CD4-positive, alpha-beta T cell (primary cell): ENCODE results near the gene EHD3. TPM values are rescaled to one million over a fixed set of nuclear protein-coding genes. Genes with fewer than 3 reads are reported as not detected.
A peak's percentile ranks its signal among the peaks of the same experiment; 100 is the strongest.

Experiments used
- ATAC-seq: fragments of 200-7000 bp; cut with Tn5 transposase; one replicate; pipeline ENCODE4 v1.10.0; 2022; ENCODE audit warnings: mild to moderate bottlenecking; ENCODE audit not compliant: poor library complexity
- CTCF ChIA-PET: fragments of 350-600 bp; sonication (Branson Sonifier 250); formaldehyde crosslinking; loops from one replicate; lab custom pipeline; 2021; ENCODE audit warnings: antibody characterized with exemption, inconsistent platforms; lab: Charles Lee
- POLR2A ChIA-PET: fragments of 350-600 bp; sonication (Branson Sonifier 250); formaldehyde crosslinking; loops from one replicate; lab custom pipeline; 2021; ENCODE audit warnings: antibody characterized with exemption, inconsistent platforms; lab: Charles Lee
- DNase-seq, 14 experiments: peaks; one replicate each; pipeline ENCODE4 v3.0.0-alpha.2; 2013 to 2020; ENCODE audit warnings: mixed read lengths in 2 of 14
- H3K27ac ChIP-seq, 2 donors: one replicate each; pipeline versions ENCODE4 v1.5.1 to v1.7.0; 2013; ENCODE audit warnings: low read length in 2 of 2, low read depth in 1 of 2, mild to moderate bottlenecking in 1 of 2
- H3K27me3 ChIP-seq, 2 experiments: 1 replicate in 1 of 2; 2 replicates in 1 of 2; pipeline versions ENCODE4 v1.6.1 to v1.7.0; 2013; ENCODE audit warnings: low read length in 2 of 2, control low read depth in 1 of 2, mild to moderate bottlenecking in 1 of 2, moderate library complexity in 1 of 2; ENCODE audit not compliant: insufficient read depth in 2 of 2, control insufficient read depth in 1 of 2
- H3K36me3 ChIP-seq: one replicate; pipeline ENCODE4 v1.6.1; 2013; ENCODE audit warnings: low read length, control low read depth; ENCODE audit not compliant: insufficient read depth
- H3K4me1 ChIP-seq: one replicate; pipeline ENCODE4 v1.6.1; 2013; ENCODE audit warnings: low read length, control low read depth; ENCODE audit not compliant: insufficient read depth
- H3K4me3 ChIP-seq: one replicate; pipeline ENCODE4 v1.5.1; 2013; ENCODE audit warnings: mild to moderate bottlenecking, low read length, moderate library complexity
- H3K9me3 ChIP-seq, 2 experiments: 1 replicate in 1 of 2; 2 replicates in 1 of 2; pipeline versions ENCODE4 v1.6.1 to v1.7.0; 2013; ENCODE audit warnings: low read length in 2 of 2, mild to moderate bottlenecking in 2 of 2, control low read depth in 1 of 2, moderate library complexity in 1 of 2; ENCODE audit not compliant: control insufficient read depth in 1 of 2, insufficient read depth in 1 of 2
- H3K27ac Mint-ChIP-seq: one replicate; pipeline ENCODE4 v1.8.0; 2020; ENCODE audit warnings: mixed read lengths
- H3K27me3 Mint-ChIP-seq: one replicate; pipeline ENCODE4 v1.8.0; 2021; ENCODE audit warnings: mixed read lengths
- H3K36me3 Mint-ChIP-seq: one replicate; pipeline ENCODE4 v1.8.0; 2021; ENCODE audit warnings: low read depth, mixed read lengths
- H3K4me1 Mint-ChIP-seq: one replicate; pipeline ENCODE4 v1.8.0; 2021; ENCODE audit warnings: low read depth, mixed read lengths
- H3K4me3 Mint-ChIP-seq: one replicate; pipeline ENCODE4 v1.8.0; 2020; ENCODE audit warnings: mild to moderate bottlenecking, mixed read lengths
- H3K9me3 Mint-ChIP-seq: one replicate; pipeline ENCODE4 v1.8.0; 2020; ENCODE audit warnings: mixed read lengths
- intact Hi-C, 2 experiments: fragments of 100-400 bp; cut with DNase I in 1 of 2; cut with micrococcal nuclease in 1 of 2; formaldehyde crosslinking; loops; one replicate each; pipeline versions ENCODE4 v1.15.1 to v1.9.0; 2023 to 2025; cut with DNase I, micrococcal nuclease
- total RNA-seq, 174 experiments: library from RNA in 2 of 174; stranded (reverse) in 2 of 174; gene quantifications; one replicate each; pipeline ENCODE4 v1.2.3 and lab custom pipeline; 2021 to 2026
- TF ChIP-seq, protein P1 (sequence below): fragments of 200-600 bp; IDR thresholded peaks from one replicate; pipeline ENCODE4 v1.8.0; 2022; ENCODE audit warnings: antibody characterized with exemption, mild to moderate bottlenecking

Gene EHD3
- total RNA-seq, 2 experiments from 2014 or later = 1.4 to 1.7 TPM

- Mint-ChIP-seq H3K4me1 (no peaks in the 10 kb centered on the region), H3K27ac (no peak overlapping the region), H3K4me3 (no peak overlapping the region), H3K9me3 (no peaks in the 10 kb centered on the region), H3K36me3 (no peaks in the 10 kb centered on the region), H3K27me3 (no peaks in the 10 kb centered on the region)
- Histone ChIP-seq H3K9me3 (no peaks in the 10 kb centered on the region), H3K36me3 (no peaks in the 10 kb centered on the region), H3K4me1 (no peaks in the 10 kb centered on the region), H3K27ac (no peak overlapping the region), H3K27me3 (no peaks in the 10 kb centered on the region), H3K4me3 (no peak overlapping the region)
- intact Hi-C loops = no loop called here
- POLR2A ChIA-PET = no interaction called here
- CTCF ChIA-PET = no interaction called here
- TF ChIP-seq, protein P1, sequence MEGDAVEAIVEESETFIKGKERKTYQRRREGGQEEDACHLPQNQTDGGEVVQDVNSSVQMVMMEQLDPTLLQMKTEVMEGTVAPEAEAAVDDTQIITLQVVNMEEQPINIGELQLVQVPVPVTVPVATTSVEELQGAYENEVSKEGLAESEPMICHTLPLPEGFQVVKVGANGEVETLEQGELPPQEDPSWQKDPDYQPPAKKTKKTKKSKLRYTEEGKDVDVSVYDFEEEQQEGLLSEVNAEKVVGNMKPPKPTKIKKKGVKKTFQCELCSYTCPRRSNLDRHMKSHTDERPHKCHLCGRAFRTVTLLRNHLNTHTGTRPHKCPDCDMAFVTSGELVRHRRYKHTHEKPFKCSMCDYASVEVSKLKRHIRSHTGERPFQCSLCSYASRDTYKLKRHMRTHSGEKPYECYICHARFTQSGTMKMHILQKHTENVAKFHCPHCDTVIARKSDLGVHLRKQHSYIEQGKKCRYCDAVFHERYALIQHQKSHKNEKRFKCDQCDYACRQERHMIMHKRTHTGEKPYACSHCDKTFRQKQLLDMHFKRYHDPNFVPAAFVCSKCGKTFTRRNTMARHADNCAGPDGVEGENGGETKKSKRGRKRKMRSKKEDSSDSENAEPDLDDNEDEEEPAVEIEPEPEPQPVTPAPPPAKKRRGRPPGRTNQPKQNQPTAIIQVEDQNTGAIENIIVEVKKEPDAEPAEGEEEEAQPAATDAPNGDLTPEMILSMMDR = no peak
- ATAC-seq (no peak), DNase-seq (no peak)
These were observed 60.2 kb downstream of the EHD3 start for GRCh38 chr2:31294196-31294595.

DNA sequence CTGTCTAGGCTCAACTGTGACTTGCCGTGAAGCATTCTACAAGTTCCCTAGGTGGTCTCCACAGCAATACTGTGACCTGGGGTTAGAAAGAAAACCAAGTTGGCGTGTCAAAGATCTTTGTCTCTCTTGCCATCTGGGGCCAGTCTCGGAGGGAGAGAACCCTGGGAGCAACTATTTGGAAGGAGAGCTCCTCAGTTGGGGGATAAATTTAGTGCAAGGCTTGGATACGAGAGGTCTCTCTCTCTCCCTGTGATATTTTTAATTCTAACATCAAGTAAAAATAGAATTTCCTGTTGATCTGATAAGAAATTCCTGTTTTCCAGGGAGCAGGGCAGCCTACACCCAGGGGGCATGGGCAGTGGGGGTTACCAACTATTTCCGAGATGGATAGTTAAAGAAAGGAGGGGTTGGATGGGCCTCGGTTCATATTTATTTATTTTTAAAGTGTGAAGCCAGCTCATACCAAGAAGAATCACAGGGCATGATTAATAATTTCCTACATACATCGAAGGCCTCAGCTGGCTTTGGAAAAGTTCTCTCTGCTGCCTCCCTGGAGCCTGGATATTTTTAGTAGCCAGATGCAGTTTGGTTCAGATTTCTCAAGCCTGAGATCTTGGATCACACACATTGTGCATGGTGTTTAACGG, 62.8 kb downstream of the EHD3 start:
- no peaks in the 10 kb centered on the region for H3K27me3 ChIP-seq
- no peak overlapping the region for H3K4me3 ChIP-seq
- TF ChIP-seq, protein P1 = no peak
- H3K9me3 Mint-ChIP-seq = no peaks in the 10 kb centered on the region
- H3K27ac ChIP-seq = no peak overlapping the region
- H3K36me3 Mint-ChIP-seq = no peaks in the 10 kb centered on the region
- ChIA-PET POLR2A (no interaction called here), CTCF (interaction anchor here (1.4 kb wide), 1 partner anchor 585 kb away, joined by 3 read pairs; no protein-coding TSS in a partner anchor)
- no peaks in the 10 kb centered on the region for H3K27me3 Mint-ChIP-seq
- H3K9me3 ChIP-seq = no peaks in the 10 kb centered on the region
- intact Hi-C loops = no loop called here
- no peaks in the 10 kb centered on the region for H3K4me1 ChIP-seq
- no peak overlapping the region for H3K27ac Mint-ChIP-seq
- H3K4me1 Mint-ChIP-seq = no peaks in the 10 kb centered on the region
- ATAC-seq (no peak), DNase-seq (no peak)
- H3K36me3 ChIP-seq = no peaks in the 10 kb centered on the region
- H3K4me3 Mint-ChIP-seq = no peak overlapping the region

GRCh38 chr2:31297751-31298150, 63.8 kb downstream of the EHD3 start:
- H3K27ac Mint-ChIP-seq = no peak overlapping the region
- intact Hi-C loops = no loop called here
- no peaks in the 10 kb centered on the region for H3K27me3 Mint-ChIP-seq
- H3K36me3 Mint-ChIP-seq = no peaks in the 10 kb centered on the region
- Histone ChIP-seq H3K36me3 (no peaks in the 10 kb centered on the region), H3K4me3 (no peak overlapping the region), H3K9me3 (no peaks in the 10 kb centered on the region), H3K4me1 (no peaks in the 10 kb centered on the region), H3K27me3 (no peaks in the 10 kb centered on the region), H3K27ac (no peak overlapping the region)
- H3K9me3 Mint-ChIP-seq = no peaks in the 10 kb centered on the region
- H3K4me3 Mint-ChIP-seq = no peak overlapping the region
- CTCF ChIA-PET = no interaction called here
- POLR2A ChIA-PET = no interaction called here
- TF ChIP-seq, protein P1 = no peak
- ATAC-seq = no peak
- peak in 2 of 14 experiments; percentile 13 to 46 for DNase-seq
- H3K4me1 Mint-ChIP-seq = no peaks in the 10 kb centered on the region
